ENCODE data around the gene TBX3. TPM values are rescaled to one million over a fixed set of nuclear protein-coding genes. Genes with fewer than 3 reads are reported as not detected.

TBX3 gene
- polyA plus RNA-seq, 1 donor from 2014 or later = not detected

- Histone ChIP-seq H3K9me2 (ENCODE audit: insufficient read depth, low read length) (no peaks in the 10 kb centered on the region), H3K9me3 (ENCODE audit: low read length) (no peaks in the 10 kb centered on the region), H3K4me2 (ENCODE audit: low read length) (no peak overlapping the region)
These were observed 19.1 kb upstream of the TBX3 start for GRCh38 chr12:114703060-114703493.

DNA sequence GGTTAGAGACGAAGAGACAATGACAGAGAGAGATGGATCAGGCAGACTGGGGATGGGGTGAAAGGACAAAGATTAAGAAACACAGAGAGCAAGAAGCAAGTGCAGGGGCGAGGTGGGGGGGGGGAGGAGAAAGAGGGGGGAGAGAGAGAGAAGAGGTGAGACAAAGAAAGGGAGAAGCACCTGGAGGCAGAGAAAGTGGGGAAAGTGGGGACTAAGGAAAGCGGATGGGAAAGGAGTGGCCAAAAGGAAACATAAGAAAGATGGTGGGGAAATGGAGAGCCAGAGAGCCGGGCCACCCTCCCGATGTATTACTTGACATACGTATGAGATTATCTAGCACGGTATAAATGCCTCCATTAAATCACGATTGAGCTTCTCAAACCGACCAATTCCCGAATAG is 18.5 kb upstream of the TBX3 start:
- no peaks in the 10 kb centered on the region for H3K9me3 ChIP-seq (ENCODE audit: low read length)
- H3K9ac ChIP-seq (ENCODE audit: low read length) = no peak overlapping the region
- H3K4me2 ChIP-seq (ENCODE audit: low read length) = no peak overlapping the region
- no peak overlapping the region for H3K4me3 ChIP-seq (ENCODE audit: low read length)
- TF ChIP-seq POLR2AphosphoS5 (IDR thresholded peaks at IDR 0.05) (no peak), EP300 (conservative IDR thresholded peaks at IDR 0.05; ENCODE audit: poor library complexity, severe bottlenecking) (no peak), CTCF (IDR thresholded peaks at IDR 0.05; ENCODE audit: poor library complexity, severe bottlenecking) (no peak), REST (IDR thresholded peaks at IDR 0.05; ENCODE audit: borderline replicate concordance) (no peak), RAD21 (conservative IDR thresholded peaks at IDR 0.05) (no peak), SMC3 (conservative IDR thresholded peaks at IDR 0.05; ENCODE audit: poor library complexity) (no peak), EZH2 (IDR thresholded peaks at IDR 0.05; ENCODE audit: borderline replicate concordance, insufficient read depth, low read length, poor library complexity, severe bottlenecking) (no peak), TAF1 (IDR thresholded peaks at IDR 0.05; ENCODE audit: low read depth) (no peak), MXI1 (conservative IDR thresholded peaks at IDR 0.05; ENCODE audit: poor library complexity, severe bottlenecking) (no peak)
- no peaks in the 10 kb centered on the region for H4K20me1 ChIP-seq (ENCODE audit: insufficient read depth)
- no peaks in the 10 kb centered on the region for H3K9me2 ChIP-seq (ENCODE audit: insufficient read depth, low read length)
- no peaks in the 10 kb centered on the region for H3K79me2 ChIP-seq (replicated peaks; ENCODE audit: insufficient read depth, low read length)
- H3K27ac ChIP-seq (ENCODE audit: low read length) = no peak overlapping the region
- no peaks in the 10 kb centered on the region for H3F3A ChIP-seq (ENCODE audit: insufficient read depth, low read length, poor library complexity, severe bottlenecking)
- H3K36me3 ChIP-seq (ENCODE audit: insufficient read depth, low read length) = no peaks in the 10 kb centered on the region
- peaks cover 74% of the 10 kb centered on the region for H3K27me3 ChIP-seq (ENCODE audit: insufficient read depth, low read depth, low read length)
- H2AFZ ChIP-seq (ENCODE audit: low read depth, low read length) = no peak overlapping the region

More at GRCh38 chr12:114703060-114703493, 19.1 kb upstream of the TBX3 start:
- Histone ChIP-seq H3K27ac (ENCODE audit: low read length) (no peak overlapping the region), H2AFZ (ENCODE audit: low read depth, low read length) (no peak overlapping the region), H4K20me1 (ENCODE audit: insufficient read depth) (no peaks in the 10 kb centered on the region), H3K9ac (ENCODE audit: low read length) (no peak overlapping the region), H3K79me2 (replicated peaks; ENCODE audit: insufficient read depth, low read length) (no peaks in the 10 kb centered on the region), H3K4me3 (ENCODE audit: low read length) (no peak overlapping the region), H3K36me3 (ENCODE audit: insufficient read depth, low read length) (no peaks in the 10 kb centered on the region), H3K27me3 (ENCODE audit: insufficient read depth, low read depth, low read length) (peaks cover 67% of the 10 kb centered on the region), H3F3A (ENCODE audit: insufficient read depth, low read length, poor library complexity, severe bottlenecking) (no peaks in the 10 kb centered on the region)
- TF ChIP-seq POLR2AphosphoS5 (IDR thresholded peaks at IDR 0.05) = no peak

- no peak overlapping the region for H3K4me2 ChIP-seq (ENCODE audit: low read length)
- TF ChIP-seq EP300 (conservative IDR thresholded peaks at IDR 0.05; ENCODE audit: poor library complexity, severe bottlenecking) (no peak), EZH2 (IDR thresholded peaks at IDR 0.05; ENCODE audit: borderline replicate concordance, insufficient read depth, low read length, poor library complexity, severe bottlenecking) (no peak), SMC3 (conservative IDR thresholded peaks at IDR 0.05; ENCODE audit: poor library complexity) (no peak), TAF1 (IDR thresholded peaks at IDR 0.05; ENCODE audit: low read depth) (no peak), REST (IDR thresholded peaks at IDR 0.05; ENCODE audit: borderline replicate concordance) (no peak), POLR2AphosphoS5 (IDR thresholded peaks at IDR 0.05) (no peak), CTCF (IDR thresholded peaks at IDR 0.05; ENCODE audit: poor library complexity, severe bottlenecking) (no peak), RAD21 (conservative IDR thresholded peaks at IDR 0.05) (no peak), MXI1 (conservative IDR thresholded peaks at IDR 0.05; ENCODE audit: poor library complexity, severe bottlenecking) (no peak)
These were observed 17.6 kb upstream of the TBX3 start for GRCh38 chr12:114701553-114701952.

More at GRCh38 chr12:114701553-114701952, 17.6 kb upstream of the TBX3 start:
- no peaks in the 10 kb centered on the region for H3F3A ChIP-seq (ENCODE audit: insufficient read depth, low read length, poor library complexity, severe bottlenecking)
- H4K20me1 ChIP-seq (ENCODE audit: insufficient read depth) = no peaks in the 10 kb centered on the region
- no peaks in the 10 kb centered on the region for H3K9me3 ChIP-seq (ENCODE audit: low read length)
- no peak overlapping the region for H3K9ac ChIP-seq (ENCODE audit: low read length)
- H3K9me2 ChIP-seq (ENCODE audit: insufficient read depth, low read length) = no peaks in the 10 kb centered on the region
- H2AFZ ChIP-seq (ENCODE audit: low read depth, low read length) = no peak overlapping the region
- H3K36me3 ChIP-seq (ENCODE audit: insufficient read depth, low read length) = no peaks in the 10 kb centered on the region
- no peak overlapping the region for H3K4me3 ChIP-seq (ENCODE audit: low read length)
- H3K27me3 ChIP-seq (ENCODE audit: insufficient read depth, low read depth, low read length) = peaks cover 83% of the 10 kb centered on the region
- no peaks in the 10 kb centered on the region for H3K79me2 ChIP-seq (replicated peaks; ENCODE audit: insufficient read depth, low read length)
- H3K27ac ChIP-seq (ENCODE audit: low read length) = no peak overlapping the region
